HepG2 (cell line): ENCODE measurements around the gene TRAPPC3. TPM values are rescaled to one million over a fixed set of nuclear protein-coding genes. Genes with fewer than 3 reads are reported as not detected.

Experiments
- ASH2L ChIP-seq: fragments of 300-600, 200-600 bp; sonication (generic); IDR thresholded peaks from 2 replicates; pipeline ENCODE4 v1.7.0; 2017; ENCODE audit warnings: low read depth, mild to moderate bottlenecking, moderate library complexity, mixed read lengths, low read length; ENCODE audit not compliant: insufficient read length
- ATF7 ChIP-seq, 2 experiments: fragments of 450-650 bp in 1 of 2; sonication (generic) in 1 of 2; formaldehyde crosslinking in 1 of 2; IDR thresholded peaks; 2 replicates each; pipeline versions ENCODE4 v1.4.0 to v1.6.1; 2016 to 2020; ENCODE audit warnings: antibody characterized with exemption in 1 of 2, mild to moderate bottlenecking in 1 of 2, missing genetic modification reagents in 1 of 2
- BHLHE40 ChIP-seq: IDR thresholded peaks from 2 replicates; pipeline ENCODE4 v1.6.1; 2011; ENCODE audit warnings: low read length, improper control_type of control experiment
- EP300 ChIP-seq, 3 experiments: sonication (generic) in 1 of 3; formaldehyde crosslinking in 1 of 3; IDR thresholded peaks; 2 replicates each; pipeline versions ENCODE4 v1.5.1 to v1.6.1; 2011 to 2020; ENCODE audit warnings: low read depth in 2 of 3, low read length in 2 of 3, borderline replicate concordance in 1 of 3, improper control_type of control experiment in 1 of 3, mild to moderate bottlenecking in 1 of 3, missing genetic modification reagents in 1 of 3, moderate library complexity in 1 of 3
- ETV5 ChIP-seq: IDR thresholded peaks from 2 replicates; pipeline ENCODE4 v1.6.1; 2018; ENCODE audit warnings: missing biosample characterization, missing genetic modification reagents, inconsistent platforms, borderline replicate concordance
- HNRNPH1 ChIP-seq: fragments of 200-400 bp; formaldehyde crosslinking; optimal IDR thresholded peaks from 2 replicates; pipeline ENCODE3; 2017; ENCODE audit warnings: mild to moderate bottlenecking, low read depth, low read length
- HNRNPUL1 ChIP-seq: fragments of 200-400 bp; formaldehyde crosslinking; IDR thresholded peaks from 2 replicates; pipeline ENCODE4 v1.6.1; 2017; ENCODE audit warnings: low read depth, mild to moderate bottlenecking, low read length, moderate library complexity
- MZF1 ChIP-seq: sonication (generic); formaldehyde crosslinking; IDR thresholded peaks from 2 replicates; pipeline ENCODE4 v1.8.1; 2023; ENCODE audit warnings: mild to moderate bottlenecking, missing genetic modification reagents, borderline replicate concordance
- NBN ChIP-seq: fragments of 450-650 bp; conservative IDR thresholded peaks from 2 replicates; pipeline ENCODE4 v1.6.1; 2017
- PBX2 ChIP-seq: IDR thresholded peaks from 2 replicates; pipeline ENCODE4 v1.6.1; 2016; ENCODE audit warnings: control low read depth
- RFX1 ChIP-seq: fragments of 450-650 bp; IDR thresholded peaks from 2 replicates; pipeline ENCODE4 v1.6.1; 2017
- ZBED4 ChIP-seq: sonication (generic); formaldehyde crosslinking; IDR thresholded peaks from 2 replicates; pipeline ENCODE4 v1.4.0; 2020; ENCODE audit warnings: missing genetic modification reagents, borderline replicate concordance
- ZNF18 ChIP-seq: sonication (generic); formaldehyde crosslinking; IDR thresholded peaks from 2 replicates; pipeline ENCODE4 v1.8.0; 2022; ENCODE audit warnings: mild to moderate bottlenecking, missing genetic modification reagents; ENCODE audit not compliant: insufficient replicate concordance
- ZNF367 ChIP-seq: sonication (generic); formaldehyde crosslinking; IDR thresholded peaks from 2 replicates; pipeline ENCODE4 v1.4.0; 2020; ENCODE audit warnings: missing genetic modification reagents, borderline replicate concordance
- ZNF678 ChIP-seq: sonication (generic); formaldehyde crosslinking; IDR thresholded peaks from 2 replicates; pipeline ENCODE4 v1.4.0; 2020; ENCODE audit warnings: mild to moderate bottlenecking, missing genetic modification reagents
- polyA plus RNA-seq, 8 experiments: library from polyadenylated mRNA; depleted of rRNA in 3 of 8; stranded (reverse) in 7 of 8; unstranded in 1 of 8; fragments of >200 nt; fragmentation: Illumina TruSeq in 4 of 8; extraction: Trizol in 4 of 8; gene quantifications; 2 replicates each; pipeline versions ENCODE4 v1.2.1 to v1.2.3, GENCODE V29; 2011 to 2016; ENCODE audit warnings: low read depth in 4 of 8, missing spikeins in 1 of 8, mixed read lengths in 1 of 8; ENCODE audit not compliant: insufficient read depth in 1 of 8
- total RNA-seq, 5 experiments: library from RNA; depleted of rRNA; stranded (reverse); fragments of >200 nt; fragmentation: Illumina TruSeq; extraction: Trizol; gene quantifications; 2 replicates each; pipeline ENCODE4 v1.2.3, GENCODE V29; 2016; ENCODE audit warnings: low read depth in 1 of 5
- TF ChIP-seq, protein P1 (sequence below): sonication (generic); IDR thresholded peaks from 2 replicates; pipeline ENCODE4 v1.6.1; 2016; ENCODE audit warnings: low read depth, borderline replicate concordance

Gene TRAPPC3
- total and polyA plus RNA-seq, 2 of the 13 experiments (the other 11 are each of a cell fraction or from before 2014, with no cell fraction given), result 53.7 to 62.4 TPM

- TF ChIP-seq EP300 (IDR thresholded peaks at IDR 0.05; ENCODE audit: low read depth in 2 of 2, low read length in 2 of 2) (no peak), EP300 (CRISPR knock-in tag; IDR thresholded peaks at IDR 0.05; ENCODE audit: borderline replicate concordance) (no peak), ATF7 (IDR thresholded peaks at IDR 0.05) (no peak), ATF7 (CRISPR knock-in tag; IDR thresholded peaks at IDR 0.05) (no peak), PBX2 (peak; percentile 69), HNRNPH1 (no peak), HNRNPUL1 (no peak), BHLHE40 (no peak), ETV5 (CRISPR knock-in tag) (peak; percentile 24; the same call in 1 of the 2 replicates), MZF1 (CRISPR knock-in tag) (no peak), ZNF367 (CRISPR knock-in tag) (no peak), ZBED4 (CRISPR knock-in tag) (peak; percentile 24; the same call in 1 of the 2 replicates), ASH2L (no peak), RFX1 (no peak; the same call in 1 of the 2 replicates), ZNF18 (CRISPR knock-in tag) (no peak), ZNF678 (CRISPR knock-in tag) (no peak), NBN (no peak)
- TF ChIP-seq, protein P1, sequence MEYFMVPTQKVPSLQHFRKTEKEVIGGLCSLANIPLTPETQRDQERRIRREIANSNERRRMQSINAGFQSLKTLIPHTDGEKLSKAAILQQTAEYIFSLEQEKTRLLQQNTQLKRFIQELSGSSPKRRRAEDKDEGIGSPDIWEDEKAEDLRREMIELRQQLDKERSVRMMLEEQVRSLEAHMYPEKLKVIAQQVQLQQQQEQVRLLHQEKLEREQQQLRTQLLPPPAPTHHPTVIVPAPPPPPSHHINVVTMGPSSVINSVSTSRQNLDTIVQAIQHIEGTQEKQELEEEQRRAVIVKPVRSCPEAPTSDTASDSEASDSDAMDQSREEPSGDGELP, result peak; percentile 61; the same call in 1 of the 2 replicates
These were observed 1.2 kb upstream of the TRAPPC3 start (continued) for GRCh38 chr1:36150296-36151133.
